GM12874 (cell line): ENCODE measurements around the gene IRF8.

Source experiments
- CTCF ChIP-seq: IDR thresholded peaks from 2 replicates; pipeline ENCODE4 v1.5.1; 2011; ENCODE audit warnings: low read depth, mild to moderate bottlenecking, control low read depth, low read length, moderate library complexity; ENCODE audit not compliant: insufficient read depth

IRF8 gene

DNA sequence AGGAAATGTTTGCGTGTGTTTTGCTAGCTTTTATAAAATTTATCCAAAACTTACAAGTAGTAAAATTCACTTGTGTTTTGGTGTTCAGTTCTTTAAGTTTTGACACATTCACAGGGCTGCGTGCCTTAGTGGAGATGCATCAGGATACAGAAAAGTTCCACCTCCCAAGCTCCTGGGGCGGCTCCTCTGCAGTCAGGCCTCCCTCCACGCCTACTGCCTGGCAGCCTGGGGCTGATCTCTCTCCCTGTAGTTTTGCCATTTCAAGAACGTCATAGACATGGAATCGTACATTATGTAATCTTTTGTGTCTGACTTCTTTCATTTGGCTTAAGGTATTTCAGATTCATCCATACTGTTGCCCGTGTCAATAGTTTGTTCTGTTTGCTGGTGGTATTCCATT lies 27.2 kb upstream of the IRF8 start:
- no peak for TF ChIP-seq CTCF

- no peak for TF ChIP-seq CTCF
Observed at GRCh38 chr16:85872734-85873133, 26.2 kb upstream of the IRF8 start.

- TF ChIP-seq CTCF: no peak
Observed at GRCh38 chr16:85873153-85873552, 25.8 kb upstream of the IRF8 start.

- no peak for TF ChIP-seq CTCF
Observed at GRCh38 chr16:85878407-85878806, 20.6 kb upstream of the IRF8 start.

DNA sequence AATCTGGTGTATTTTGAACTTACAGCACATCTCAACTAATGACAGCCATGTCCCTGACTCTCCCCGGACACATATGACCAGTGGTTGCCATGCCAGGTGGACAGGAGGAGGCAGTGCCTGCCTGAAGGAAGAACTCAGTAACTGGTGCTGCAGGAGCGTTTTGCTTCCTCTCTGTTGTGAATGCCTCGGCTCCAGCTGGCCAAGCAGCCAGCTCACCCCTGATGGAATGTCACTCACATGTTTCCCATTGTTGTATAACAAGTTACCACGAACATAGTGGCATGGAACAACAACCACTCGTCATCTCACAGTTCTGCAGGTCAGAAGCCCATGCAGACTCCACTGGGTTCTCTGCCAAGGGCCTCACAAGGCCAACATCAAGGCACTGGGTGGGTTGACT lies 20.1 kb upstream of the IRF8 start:
- TF ChIP-seq CTCF: no peak

DNA sequence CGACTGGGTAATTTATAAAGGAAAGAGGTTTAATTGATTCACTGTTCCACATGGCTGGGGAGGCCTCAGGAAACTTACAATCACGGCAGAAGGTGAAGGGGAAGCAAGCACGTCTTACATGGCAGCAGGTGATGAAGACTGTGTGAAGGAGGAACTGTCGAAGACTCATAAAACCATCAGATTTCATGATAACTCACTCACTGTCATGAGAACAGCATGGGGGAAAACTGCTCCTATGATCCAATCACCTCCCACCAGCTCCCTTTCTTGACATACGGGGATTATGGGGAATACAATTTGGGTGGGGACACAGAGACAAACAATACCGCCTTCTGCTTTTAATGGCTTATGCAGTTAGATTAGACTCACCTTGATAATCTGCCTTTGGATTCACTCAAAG lies 19.4 kb upstream of the IRF8 start:
- TF ChIP-seq CTCF: no peak

DNA sequence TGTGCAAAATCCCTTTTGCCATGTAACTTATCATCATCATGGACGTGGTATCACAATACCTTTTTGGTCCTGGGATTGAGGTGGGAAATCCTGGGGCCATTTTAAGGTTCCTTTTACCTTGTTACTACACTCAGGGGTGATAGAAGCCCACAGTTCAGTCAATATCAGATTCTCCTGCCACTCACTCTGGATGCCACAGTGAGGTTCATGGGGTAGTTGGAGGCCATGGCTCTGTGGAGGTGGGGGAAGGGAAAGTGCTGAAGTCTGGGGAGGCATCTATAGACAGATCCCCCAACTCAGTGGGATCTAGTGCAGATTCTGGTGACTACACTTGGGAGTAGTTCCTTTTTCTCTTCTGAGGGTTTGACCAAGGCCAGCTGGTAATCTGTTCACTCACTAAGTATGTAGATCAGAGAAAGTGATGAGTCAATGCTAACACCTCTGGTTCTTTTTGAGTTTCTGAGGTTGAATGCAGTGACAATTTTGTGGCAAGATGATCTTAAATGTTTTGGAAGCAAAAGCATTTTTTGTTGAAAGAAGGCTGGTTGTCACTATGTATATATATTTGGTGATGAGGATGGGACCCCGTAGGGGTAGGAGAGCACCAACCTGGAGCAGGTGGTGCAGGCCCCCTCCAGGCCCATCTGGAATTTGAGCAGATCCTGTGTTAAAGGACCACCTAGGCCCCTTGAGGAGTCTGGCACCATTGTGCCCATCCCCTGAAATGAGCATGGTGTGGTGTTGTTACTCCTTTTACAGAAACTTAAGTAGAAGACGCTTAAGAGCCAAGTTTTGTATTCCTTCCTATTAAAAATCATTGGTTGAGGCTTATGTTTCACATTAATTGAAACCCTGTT lies 18.8 kb upstream of the IRF8 start:
- TF ChIP-seq CTCF: no peak
